ENCODE data around the gene STK33. TPM values are rescaled to one million over a fixed set of nuclear protein-coding genes. Genes with fewer than 3 reads are reported as not detected.

Gene STK33
- total and polyA plus RNA-seq, 12 donors, result 6.9 to 37.9 (median 30.1) TPM

- peak in 1 of 2 donors; percentile 46 for DNase-seq
- H3K4me3 ChIP-seq, result no peak overlapping the region
- peak; percentile 32 to 75 (median 63) for TF ChIP-seq CTCF (IDR thresholded peaks at IDR 0.05)
- intact Hi-C loops (cut with DNase I), result loop anchor here in 2 of 10 donors (10.0 kb wide), 1 partner anchor 211 kb away; a partner anchor contains a TSS
- peak overlapping the region in 1 of 10 donors; percentile 10 for H3K27ac ChIP-seq
- H3K27me3 ChIP-seq, result peaks cover 0 to 4% (median 0%) of the 10 kb centered on the region in 7 donors
- WGBS, 2 donors, result 25 to 28% methylated on average over 9 of the region's 9 CpGs
- H3K36me3 ChIP-seq, result no peaks in the 10 kb centered on the region
- peaks cover 0 to 12% (median 0%) of the 10 kb centered on the region in 9 donors for H3K4me1 ChIP-seq
- H3K9me3 ChIP-seq, result no peaks in the 10 kb centered on the region
- peak in 6 of 8 donors; percentile 44 to 91 (median 50) for ATAC-seq
Measured at GRCh38 chr11:8604078-8604723, 10.2 kb upstream of the STK33 start.

GRCh38 chr11:8603696-8604077 is 9.7 kb upstream of the STK33 start:
- WGBS, 2 donors, result 75 to 78% methylated on average over 2 of the region's 2 CpGs
- ATAC-seq, result peak in 1 of 8 donors; percentile 14
- H3K27me3 ChIP-seq, result peaks cover 0 to 4% (median 0%) of the 10 kb centered on the region in 7 donors
- no peak overlapping the region for H3K4me3 ChIP-seq
- intact Hi-C loops (cut with DNase I), result loop anchor here in 2 of 10 donors (10.0 kb wide), 1 partner anchor 211 kb away; a partner anchor contains a TSS
- no peak for DNase-seq
- no peak for TF ChIP-seq CTCF (IDR thresholded peaks at IDR 0.05)
- no peaks in the 10 kb centered on the region for H3K36me3 ChIP-seq
- peaks cover 0 to 12% (median 0%) of the 10 kb centered on the region in 9 donors for H3K4me1 ChIP-seq
- no peaks in the 10 kb centered on the region for H3K9me3 ChIP-seq
- H3K27ac ChIP-seq, result no peak overlapping the region

GRCh38 chr11:8601376-8602133 is 7.5 kb upstream of the STK33 start:
- no peak for ATAC-seq
- no peaks in the 10 kb centered on the region for H3K36me3 ChIP-seq
- 73 to 78% methylated on average over 9 of the region's 9 CpGs for WGBS, 2 donors
- no peak for DNase-seq
- H3K27me3 ChIP-seq, result peaks cover 0 to 2% (median 0%) of the 10 kb centered on the region in 7 donors
- H3K4me1 ChIP-seq, result peaks cover 0 to 12% (median 0%) of the 10 kb centered on the region in 9 donors
- H3K4me3 ChIP-seq, result no peak overlapping the region
- no peak for TF ChIP-seq CTCF (IDR thresholded peaks at IDR 0.05)
- intact Hi-C loops (cut with DNase I), result loop anchor here in 2 of 10 donors (10.0 kb wide), 1 partner anchor 213 kb away; a partner anchor contains a TSS
- H3K9me3 ChIP-seq, result no peaks in the 10 kb centered on the region
- no peak overlapping the region for H3K27ac ChIP-seq

- DNase-seq (no peak), ATAC-seq (no peak)
- WGBS, 2 donors, result 91% methylated on average over 1 of the region's 1 CpG
- peaks cover 0 to 12% (median 6%) of the 10 kb centered on the region in 9 donors for H3K4me1 ChIP-seq
- no peaks in the 10 kb centered on the region for H3K9me3 ChIP-seq
- no peak for TF ChIP-seq CTCF (IDR thresholded peaks at IDR 0.05)
- intact Hi-C loops (cut with DNase I), result no loop called here
- no peak overlapping the region for H3K4me3 ChIP-seq
- H3K27ac ChIP-seq, result no peak overlapping the region
- no peaks in the 10 kb centered on the region for H3K36me3 ChIP-seq
- peaks cover 0 to 27% (median 17%) of the 10 kb centered on the region in 7 donors for H3K27me3 ChIP-seq
Measured at GRCh38 chr11:8598506-8598905, 4.5 kb upstream of the STK33 start.

All from heart right ventricle (tissue), 16 donors.